Measurements from ENCODE around the gene PGAP3.
"Not testable (repeated sequence)": the region's sequence is repeated elsewhere in the genome, so short reads cannot be mapped to it uniquely, and the experiment has no call there.

PGAP3 gene

DNA sequence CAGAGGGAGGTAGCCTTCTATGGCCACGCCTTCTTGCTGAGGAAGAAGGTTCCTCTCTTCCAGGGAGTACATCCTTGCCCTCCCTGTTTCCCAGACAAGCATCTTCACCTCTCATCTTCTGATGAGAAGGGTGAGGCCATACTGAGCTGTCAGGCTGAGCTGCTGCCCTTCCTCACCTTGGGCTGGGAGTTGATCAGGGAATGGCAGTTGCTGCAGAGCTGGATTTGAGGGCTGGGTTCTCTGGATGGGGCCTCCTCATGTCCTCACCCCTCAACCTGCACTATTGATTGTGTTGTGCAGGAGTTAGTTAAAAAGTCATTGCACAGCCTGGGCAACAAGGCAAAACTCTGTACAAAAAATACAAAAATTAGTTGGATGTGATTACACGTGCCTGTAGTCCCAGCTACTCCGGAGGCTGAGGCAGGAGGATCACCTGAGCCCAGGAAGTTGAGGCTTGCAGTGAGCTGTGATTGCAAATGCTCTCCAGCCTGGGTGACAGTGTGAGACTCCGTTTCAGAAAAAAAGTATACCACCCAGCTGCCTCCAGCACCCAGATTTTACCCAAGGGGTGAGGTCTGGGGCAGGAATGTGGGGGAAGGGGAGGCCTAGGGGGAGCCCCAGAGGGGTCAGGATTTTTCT is 14.0 kb upstream of the PGAP3 start:
- peaks cover 56% of the 10 kb centered on the region for H3K4me1 ChIP-seq (ENCODE audit: control insufficient read depth, insufficient read depth, low read length)
- H3K27ac ChIP-seq (ENCODE audit: low read depth, low read length) = no peak overlapping the region
- no peaks in the 10 kb centered on the region for H3K27me3 ChIP-seq (ENCODE audit: control insufficient read depth, insufficient read depth, low read length)
- H3K9me3 ChIP-seq (ENCODE audit: control insufficient read depth, insufficient read depth, low read depth, low read length) = no peaks in the 10 kb centered on the region
- H3K36me3 ChIP-seq (ENCODE audit: control insufficient read depth, insufficient read depth, low read length) = peaks cover 22% of the 10 kb centered on the region
- no peak overlapping the region for H3K9ac ChIP-seq (ENCODE audit: low read length)
- H3K4me3 ChIP-seq (ENCODE audit: low read depth, low read length) = peak overlapping the region; percentile 84

GRCh38 chr17:39701012-39701783 is 13.3 kb upstream of the PGAP3 start:
- H3K4me1 ChIP-seq (ENCODE audit: control insufficient read depth, insufficient read depth, low read length) = peaks cover 61% of the 10 kb centered on the region
- no peaks in the 10 kb centered on the region for H3K9me3 ChIP-seq (ENCODE audit: control insufficient read depth, insufficient read depth, low read depth, low read length)
- H3K27ac ChIP-seq (ENCODE audit: low read depth, low read length) = no peak overlapping the region
- H3K36me3 ChIP-seq (ENCODE audit: control insufficient read depth, insufficient read depth, low read length) = peaks cover 15% of the 10 kb centered on the region; the same call in 1 of the 2 replicates
- H3K4me3 ChIP-seq (ENCODE audit: low read depth, low read length) = peak overlapping the region; percentile 84
- H3K9ac ChIP-seq (ENCODE audit: low read length) = peak overlapping the region; percentile 35
- H3K27me3 ChIP-seq (ENCODE audit: control insufficient read depth, insufficient read depth, low read length) = no peaks in the 10 kb centered on the region

- peak overlapping the region; percentile 84 for H3K4me3 ChIP-seq (ENCODE audit: low read depth, low read length)
- H3K4me1 ChIP-seq (ENCODE audit: control insufficient read depth, insufficient read depth, low read length) = peaks cover 61% of the 10 kb centered on the region
- H3K9me3 ChIP-seq (ENCODE audit: control insufficient read depth, insufficient read depth, low read depth, low read length) = no peaks in the 10 kb centered on the region
- peak overlapping the region; percentile 56 for H3K9ac ChIP-seq (ENCODE audit: low read length)
- peaks cover 12% of the 10 kb centered on the region; the same call in 1 of the 2 replicates for H3K36me3 ChIP-seq (ENCODE audit: control insufficient read depth, insufficient read depth, low read length)
- peak overlapping the region; percentile 84 for H3K27ac ChIP-seq (ENCODE audit: low read depth, low read length)
- H3K27me3 ChIP-seq (ENCODE audit: control insufficient read depth, insufficient read depth, low read length) = no peaks in the 10 kb centered on the region
These were observed 12.5 kb upstream of the PGAP3 start for GRCh38 chr17:39700148-39700987.

DNA sequence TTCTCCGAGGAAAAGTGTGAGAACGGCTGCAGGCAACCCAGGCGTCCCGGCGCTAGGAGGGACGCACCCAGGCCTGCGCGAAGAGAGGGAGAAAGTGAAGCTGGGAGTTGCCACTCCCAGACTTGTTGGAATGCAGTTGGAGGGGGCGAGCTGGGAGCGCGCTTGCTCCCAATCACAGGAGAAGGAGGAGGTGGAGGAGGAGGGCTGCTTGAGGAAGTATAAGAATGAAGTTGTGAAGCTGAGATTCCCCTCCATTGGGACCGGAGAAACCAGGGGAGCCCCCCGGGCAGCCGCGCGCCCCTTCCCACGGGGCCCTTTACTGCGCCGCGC is 11.9 kb upstream of the PGAP3 start, which contains the start of gene ERBB2:
Gene ERBB2 (plus strand): TSS at position 247 of the 330 bp plus-strand sequence. CDS start 175 bp downstream, outside the sequence.
- Histone ChIP-seq H3K36me3 (ENCODE audit: control insufficient read depth, insufficient read depth, low read length) (peaks cover 12% of the 10 kb centered on the region; the same call in 1 of the 2 replicates), H3K27me3 (ENCODE audit: control insufficient read depth, insufficient read depth, low read length) (no peaks in the 10 kb centered on the region), H3K4me1 (ENCODE audit: control insufficient read depth, insufficient read depth, low read length) (peaks cover 61% of the 10 kb centered on the region), H3K9ac (ENCODE audit: low read length) (peak within 1 kb of the TSS; percentile 56), H3K27ac (ENCODE audit: low read depth, low read length) (peak within 1 kb of the TSS; percentile 84), H3K4me3 (ENCODE audit: low read depth, low read length) (peak within 1 kb of the TSS; percentile 84), H3K9me3 (ENCODE audit: control insufficient read depth, insufficient read depth, low read depth, low read length) (no peaks in the 10 kb centered on the region)

GRCh38 chr17:39699157-39699817 is 11.4 kb upstream of the PGAP3 start:
- not testable (repeated sequence) for H3K36me3 ChIP-seq (ENCODE audit: control insufficient read depth, insufficient read depth, low read length); H3K9me3 ChIP-seq (ENCODE audit: control insufficient read depth, insufficient read depth, low read depth, low read length); H3K27me3 ChIP-seq (ENCODE audit: control insufficient read depth, insufficient read depth, low read length)
- peak overlapping the region; percentile 56 for H3K9ac ChIP-seq (ENCODE audit: low read length)
- peak overlapping the region; percentile 84 for H3K4me3 ChIP-seq (ENCODE audit: low read depth, low read length)
- H3K27ac ChIP-seq (ENCODE audit: low read depth, low read length) = peak overlapping the region; percentile 84
- peaks cover 61% of the 10 kb centered on the region for H3K4me1 ChIP-seq (ENCODE audit: control insufficient read depth, insufficient read depth, low read length)

GRCh38 chr17:39697961-39698360 is 10.1 kb upstream of the PGAP3 start:
- H3K27me3 ChIP-seq (ENCODE audit: control insufficient read depth, insufficient read depth, low read length) = no peaks in the 10 kb centered on the region
- H3K4me1 ChIP-seq (ENCODE audit: control insufficient read depth, insufficient read depth, low read length) = peaks cover 48% of the 10 kb centered on the region
- H3K4me3 ChIP-seq (ENCODE audit: low read depth, low read length) = no peak overlapping the region
- H3K27ac ChIP-seq (ENCODE audit: low read depth, low read length) = no peak overlapping the region
- no peaks in the 10 kb centered on the region for H3K9me3 ChIP-seq (ENCODE audit: control insufficient read depth, insufficient read depth, low read depth, low read length)
- H3K36me3 ChIP-seq (ENCODE audit: control insufficient read depth, insufficient read depth, low read length) = no peaks in the 10 kb centered on the region
- H3K9ac ChIP-seq (ENCODE audit: low read length) = no peak overlapping the region

GRCh38 chr17:39696731-39697130 is 8.9 kb upstream of the PGAP3 start:
- Histone ChIP-seq H3K4me1 (ENCODE audit: control insufficient read depth, insufficient read depth, low read length) (peaks cover 36% of the 10 kb centered on the region), H3K4me3 (ENCODE audit: low read depth, low read length) (peak overlapping the region; percentile 32; the same call in 1 of the 2 replicates), H3K9ac (ENCODE audit: low read length) (no peak overlapping the region), H3K27ac (ENCODE audit: low read depth, low read length) (no peak overlapping the region), H3K27me3 (ENCODE audit: control insufficient read depth, insufficient read depth, low read length) (no peaks in the 10 kb centered on the region), H3K9me3 (ENCODE audit: control insufficient read depth, insufficient read depth, low read depth, low read length) (no peaks in the 10 kb centered on the region), H3K36me3 (ENCODE audit: control insufficient read depth, insufficient read depth, low read length) (no peaks in the 10 kb centered on the region)

GRCh38 chr17:39695089-39695474 is 7.2 kb upstream of the PGAP3 start:
- H3K9me3 ChIP-seq (ENCODE audit: control insufficient read depth, insufficient read depth, low read depth, low read length) = no peaks in the 10 kb centered on the region
- H3K27me3 ChIP-seq (ENCODE audit: control insufficient read depth, insufficient read depth, low read length) = no peaks in the 10 kb centered on the region
- peaks cover 38% of the 10 kb centered on the region for H3K4me1 ChIP-seq (ENCODE audit: control insufficient read depth, insufficient read depth, low read length)
- H3K4me3 ChIP-seq (ENCODE audit: low read depth, low read length) = no peak overlapping the region
- no peak overlapping the region for H3K27ac ChIP-seq (ENCODE audit: low read depth, low read length)
- H3K9ac ChIP-seq (ENCODE audit: low read length) = peak overlapping the region; percentile 54
- no peaks in the 10 kb centered on the region for H3K36me3 ChIP-seq (ENCODE audit: control insufficient read depth, insufficient read depth, low read length)

DNA sequence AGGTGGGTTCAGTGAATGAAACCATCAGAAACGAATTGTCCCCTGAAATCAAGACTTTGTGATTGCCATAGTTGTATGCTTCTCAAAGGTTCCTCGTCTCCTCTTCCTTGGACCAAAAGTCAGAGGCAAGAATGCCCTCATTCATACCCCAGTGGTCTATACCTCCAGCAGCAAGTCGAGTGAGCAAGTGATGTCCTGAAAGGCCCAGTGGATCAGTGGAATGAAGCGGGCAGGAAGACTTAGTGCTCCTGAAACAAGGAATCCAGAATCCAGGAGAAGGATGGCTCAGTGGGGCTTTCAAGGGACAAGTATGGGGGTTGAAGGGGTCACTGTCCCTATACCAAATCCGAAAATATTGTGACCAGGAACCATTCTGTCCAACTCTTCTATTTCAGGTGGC is 6.7 kb upstream of the PGAP3 start:
- no peaks in the 10 kb centered on the region for H3K36me3 ChIP-seq (ENCODE audit: control insufficient read depth, insufficient read depth, low read length)
- H3K4me3 ChIP-seq (ENCODE audit: low read depth, low read length) = no peak overlapping the region
- H3K27me3 ChIP-seq (ENCODE audit: control insufficient read depth, insufficient read depth, low read length) = no peaks in the 10 kb centered on the region
- no peaks in the 10 kb centered on the region for H3K9me3 ChIP-seq (ENCODE audit: control insufficient read depth, insufficient read depth, low read depth, low read length)
- peaks cover 40% of the 10 kb centered on the region for H3K4me1 ChIP-seq (ENCODE audit: control insufficient read depth, insufficient read depth, low read length)
- H3K27ac ChIP-seq (ENCODE audit: low read depth, low read length) = no peak overlapping the region
- no peak overlapping the region for H3K9ac ChIP-seq (ENCODE audit: low read length)

GRCh38 chr17:39688945-39689344 is 1.1 kb upstream of the PGAP3 start:
- Histone ChIP-seq H3K36me3 (ENCODE audit: control insufficient read depth, insufficient read depth, low read length) (peaks cover 3% of the 10 kb centered on the region; the same call in 1 of the 2 replicates), H3K27me3 (ENCODE audit: control insufficient read depth, insufficient read depth, low read length) (no peaks in the 10 kb centered on the region), H3K9ac (ENCODE audit: low read length) (peak overlapping the region; percentile 92), H3K9me3 (ENCODE audit: control insufficient read depth, insufficient read depth, low read depth, low read length) (no peaks in the 10 kb centered on the region), H3K27ac (ENCODE audit: low read depth, low read length) (peak overlapping the region; percentile 99), H3K4me1 (ENCODE audit: control insufficient read depth, insufficient read depth, low read length) (peaks cover 24% of the 10 kb centered on the region), H3K4me3 (ENCODE audit: low read depth, low read length) (peak overlapping the region; percentile 90)

All from HUES6 (cell line).